ENCODE results near the gene RHBDD3.
"Not testable (repeated sequence)": the region's sequence is repeated elsewhere in the genome, so short reads cannot be mapped to it uniquely, and the experiment has no call there.

Gene RHBDD3

GRCh38 chr22:29219881-29220670, 47.7 kb downstream of the RHBDD3 start:
- H3K9me3 Mint-ChIP-seq, result no peaks in the 10 kb centered on the region
- ATAC-seq (replicated peaks; ENCODE audit: extremely low read depth, poor library complexity, severe bottlenecking) (no peak), DNase-seq (ENCODE audit: low spot score in 2 of 2) (no peak)
- no peaks in the 10 kb centered on the region for H3K27me3 Mint-ChIP-seq
- H3K27ac Mint-ChIP-seq (ENCODE audit: low read depth), result no peak overlapping the region
- H3K36me3 Mint-ChIP-seq (ENCODE audit: insufficient read depth), result no peaks in the 10 kb centered on the region
- no peaks in the 10 kb centered on the region for H3K4me1 Mint-ChIP-seq
- H3K4me3 Mint-ChIP-seq, result no peak overlapping the region

GRCh38 chr22:29219409-29219782, 48.4 kb downstream of the RHBDD3 start:
- not testable (repeated sequence) for DNase-seq (ENCODE audit: low spot score in 2 of 2); H3K4me1 Mint-ChIP-seq; ATAC-seq (replicated peaks; ENCODE audit: extremely low read depth, poor library complexity, severe bottlenecking); H3K27ac Mint-ChIP-seq (ENCODE audit: low read depth); H3K27me3 Mint-ChIP-seq; H3K9me3 Mint-ChIP-seq; H3K36me3 Mint-ChIP-seq (ENCODE audit: insufficient read depth); H3K4me3 Mint-ChIP-seq

DNA sequence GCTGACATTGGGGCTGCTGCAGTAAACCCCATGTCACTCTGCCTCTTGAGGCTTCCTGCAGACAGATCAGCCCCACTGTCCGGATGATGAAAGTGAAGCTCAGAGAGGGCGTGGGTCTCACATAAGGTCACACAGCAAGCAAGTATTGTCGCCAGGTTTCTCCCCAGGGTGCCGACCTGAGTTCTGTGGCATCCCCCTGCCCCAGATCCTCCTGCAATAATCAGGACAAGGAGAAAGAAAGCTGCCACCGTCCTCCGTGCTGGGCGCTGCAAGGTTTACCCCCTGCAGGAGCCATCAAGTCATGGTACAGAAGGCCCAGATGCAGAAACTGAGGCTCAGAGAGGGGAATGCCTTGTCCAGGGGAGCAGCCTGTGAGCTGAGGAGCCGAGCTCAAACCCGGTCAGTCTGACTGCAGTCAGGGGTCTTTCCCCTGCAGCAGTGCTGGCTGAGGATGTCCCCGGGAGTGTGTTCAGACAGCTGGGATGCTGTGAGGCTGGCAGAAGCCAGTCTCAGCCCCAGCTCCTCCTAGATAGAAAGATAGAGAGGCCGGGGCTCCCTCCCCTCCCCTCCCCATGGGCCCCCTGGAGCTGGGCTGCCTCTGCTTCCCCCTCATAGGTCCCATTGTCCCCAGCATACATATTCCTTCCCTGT, 48.9 kb downstream of the RHBDD3 start:
- H3K27ac Mint-ChIP-seq (ENCODE audit: low read depth), result no peak overlapping the region
- ATAC-seq (replicated peaks; ENCODE audit: extremely low read depth, poor library complexity, severe bottlenecking) (no peak), DNase-seq (ENCODE audit: low spot score in 2 of 2) (no peak)
- H3K36me3 Mint-ChIP-seq (ENCODE audit: insufficient read depth), result no peaks in the 10 kb centered on the region
- no peaks in the 10 kb centered on the region for H3K4me1 Mint-ChIP-seq
- H3K27me3 Mint-ChIP-seq, result no peaks in the 10 kb centered on the region
- H3K4me3 Mint-ChIP-seq, result no peak overlapping the region
- no peaks in the 10 kb centered on the region for H3K9me3 Mint-ChIP-seq

DNA sequence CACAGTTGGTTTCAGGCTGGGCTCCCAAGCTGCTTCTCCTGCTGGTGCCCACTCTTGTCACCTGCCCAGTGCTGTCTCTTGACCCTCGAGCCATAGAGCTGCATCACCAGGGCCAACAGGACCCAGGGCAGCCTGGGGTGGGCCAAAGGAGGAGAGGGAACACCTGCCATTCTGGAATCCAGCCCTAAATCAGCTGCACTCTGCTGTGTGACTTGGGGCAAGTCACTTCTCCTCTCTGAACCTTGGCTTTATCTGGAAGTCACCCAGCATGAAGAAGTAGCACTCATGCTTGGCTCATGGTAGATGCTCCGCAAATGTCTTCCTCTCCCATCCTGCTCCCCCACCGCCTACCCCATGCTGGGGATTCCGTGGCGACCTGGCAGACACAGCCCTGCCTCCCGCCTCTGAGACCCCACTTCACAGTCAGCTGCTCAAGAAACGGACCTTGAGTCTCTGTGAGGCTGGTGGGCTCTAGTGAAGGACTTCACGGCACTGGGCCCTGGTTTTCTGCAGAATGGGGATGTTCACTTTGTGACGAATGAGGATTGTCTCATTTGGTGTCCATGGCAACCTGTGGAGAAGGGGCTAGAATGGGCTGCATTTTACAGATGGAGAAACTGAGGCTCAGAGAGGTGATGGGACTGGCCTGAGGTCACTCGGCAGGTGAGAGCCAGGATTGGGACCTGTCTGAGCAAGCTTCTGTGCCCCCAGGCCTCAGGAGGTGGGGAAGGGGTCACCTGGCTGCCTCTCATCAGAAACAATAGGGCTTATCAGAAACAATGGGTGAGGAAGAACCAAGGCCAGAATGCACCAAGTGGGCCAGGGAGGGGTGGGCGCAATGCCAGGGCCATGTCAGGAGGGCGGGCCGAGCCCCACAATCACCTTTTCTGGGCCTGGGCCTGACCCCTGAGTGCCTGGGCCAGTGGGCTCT, 49.7 kb downstream of the RHBDD3 start:
- Mint-ChIP-seq H3K27ac (ENCODE audit: low read depth) (no peak overlapping the region), H3K9me3 (no peaks in the 10 kb centered on the region), H3K27me3 (no peaks in the 10 kb centered on the region), H3K4me3 (no peak overlapping the region), H3K4me1 (no peaks in the 10 kb centered on the region), H3K36me3 (ENCODE audit: insufficient read depth) (no peaks in the 10 kb centered on the region)
- no peak for ATAC-seq (replicated peaks; ENCODE audit: extremely low read depth, poor library complexity, severe bottlenecking)
- DNase-seq (ENCODE audit: low spot score in 2 of 2), result no peak

- no peak for ATAC-seq (replicated peaks; ENCODE audit: extremely low read depth, poor library complexity, severe bottlenecking)
- H3K27me3 Mint-ChIP-seq, result no peaks in the 10 kb centered on the region
- no peaks in the 10 kb centered on the region for H3K4me1 Mint-ChIP-seq
- H3K9me3 Mint-ChIP-seq, result no peaks in the 10 kb centered on the region
- DNase-seq (ENCODE audit: low spot score in 2 of 2), result no peak
- H3K27ac Mint-ChIP-seq (ENCODE audit: low read depth), result no peak overlapping the region
- H3K4me3 Mint-ChIP-seq, result no peak overlapping the region
- no peaks in the 10 kb centered on the region for H3K36me3 Mint-ChIP-seq (ENCODE audit: insufficient read depth)
These were observed 50.7 kb downstream of the RHBDD3 start for GRCh38 chr22:29216873-29217666.

- DNase-seq (ENCODE audit: low spot score in 2 of 2) (no peak), ATAC-seq (replicated peaks; ENCODE audit: extremely low read depth, poor library complexity, severe bottlenecking) (no peak)
- Mint-ChIP-seq H3K36me3 (ENCODE audit: insufficient read depth) (no peaks in the 10 kb centered on the region), H3K4me1 (no peaks in the 10 kb centered on the region), H3K4me3 (no peak overlapping the region), H3K27me3 (no peaks in the 10 kb centered on the region), H3K27ac (ENCODE audit: low read depth) (no peak overlapping the region), H3K9me3 (no peaks in the 10 kb centered on the region)
These were observed 51.5 kb downstream of the RHBDD3 start for GRCh38 chr22:29216011-29216872.

DNA sequence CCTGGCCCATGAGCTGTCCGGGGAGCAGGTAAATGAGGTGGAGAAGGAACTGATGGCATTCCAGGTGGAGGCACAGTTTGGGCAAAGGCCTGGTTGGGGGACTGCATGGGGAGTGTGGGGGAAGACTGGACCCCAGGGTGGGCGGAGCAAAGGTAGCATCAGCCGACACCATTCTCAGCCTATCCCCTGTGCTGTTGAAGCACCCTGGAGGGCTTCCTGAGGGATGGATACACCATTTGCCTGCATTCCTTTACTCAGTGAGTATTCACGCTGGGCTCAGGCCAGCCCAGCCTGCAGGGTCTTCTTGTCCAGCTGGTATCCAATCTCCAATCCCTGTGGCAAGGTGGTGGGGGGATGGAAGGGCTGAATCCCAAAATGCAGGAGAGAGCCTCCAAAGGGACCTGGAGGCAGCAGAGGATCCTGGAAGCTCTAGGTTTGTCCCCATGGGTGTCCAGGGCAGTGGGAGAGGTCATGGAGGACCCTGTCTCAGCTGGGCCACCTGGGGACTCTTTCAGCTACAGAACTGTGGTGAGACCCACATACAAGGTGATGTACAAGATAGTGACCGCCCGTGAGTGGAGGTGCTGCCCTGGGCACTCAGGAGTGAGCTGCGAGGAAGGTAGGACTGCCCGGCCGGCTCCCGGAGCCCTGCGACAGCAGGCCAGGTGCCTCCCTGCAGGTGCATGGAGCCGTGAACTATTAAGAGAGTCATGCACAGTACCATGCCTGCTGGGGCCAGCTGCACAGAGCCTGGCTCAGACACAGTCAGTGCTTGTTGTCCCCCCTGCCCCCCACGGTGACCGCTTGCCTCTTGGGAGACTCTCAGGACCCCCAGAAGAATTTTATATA, 52.5 kb downstream of the RHBDD3 start:
- Mint-ChIP-seq H3K4me1 (no peaks in the 10 kb centered on the region), H3K36me3 (ENCODE audit: insufficient read depth) (no peaks in the 10 kb centered on the region)

GRCh38 chr22:29214232-29214631, 53.5 kb downstream of the RHBDD3 start:
- no peak overlapping the region for H3K4me3 Mint-ChIP-seq
- no peaks in the 10 kb centered on the region for H3K36me3 Mint-ChIP-seq (ENCODE audit: insufficient read depth)
- H3K4me1 Mint-ChIP-seq, result no peaks in the 10 kb centered on the region
- H3K9me3 Mint-ChIP-seq, result no peaks in the 10 kb centered on the region
- DNase-seq (ENCODE audit: low spot score in 2 of 2) (no peak), ATAC-seq (replicated peaks; ENCODE audit: extremely low read depth, poor library complexity, severe bottlenecking) (no peak)
- no peak overlapping the region for H3K27ac Mint-ChIP-seq (ENCODE audit: low read depth)
- H3K27me3 Mint-ChIP-seq, result no peaks in the 10 kb centered on the region

More for the DNA sequence above, 52.5 kb downstream of the RHBDD3 start:
- Mint-ChIP-seq H3K27ac (ENCODE audit: low read depth) (no peak overlapping the region), H3K27me3 (no peaks in the 10 kb centered on the region), H3K4me3 (no peak overlapping the region), H3K9me3 (no peaks in the 10 kb centered on the region)
- ATAC-seq (replicated peaks; ENCODE audit: extremely low read depth, poor library complexity, severe bottlenecking) (no peak), DNase-seq (ENCODE audit: low spot score in 2 of 2) (no peak)

DNA sequence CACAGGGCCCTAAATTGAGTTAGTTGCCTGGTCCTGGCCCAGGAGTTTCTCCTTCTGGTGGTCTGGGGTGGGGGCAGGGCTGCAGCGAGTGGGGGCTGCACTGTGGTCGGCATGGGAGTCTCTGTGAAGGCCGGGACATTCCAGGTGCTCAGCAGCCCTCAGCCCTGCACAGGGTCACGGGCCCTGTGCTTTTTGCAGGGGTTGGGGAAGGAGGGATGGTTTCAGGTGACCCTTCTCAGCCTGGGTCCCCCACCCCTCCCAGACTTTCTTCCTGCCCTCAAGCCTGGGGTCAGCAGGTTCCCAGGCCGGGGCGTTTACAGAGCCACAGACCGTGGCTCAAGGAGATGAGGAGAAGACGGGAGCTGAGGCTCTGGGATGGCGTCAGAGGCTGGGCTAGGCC, 54.3 kb downstream of the RHBDD3 start:
- no peak overlapping the region for H3K4me3 Mint-ChIP-seq
- DNase-seq (ENCODE audit: low spot score in 2 of 2) (no peak), ATAC-seq (replicated peaks; ENCODE audit: extremely low read depth, poor library complexity, severe bottlenecking) (no peak)
- no peak overlapping the region for H3K27ac Mint-ChIP-seq (ENCODE audit: low read depth)
- no peaks in the 10 kb centered on the region for H3K9me3 Mint-ChIP-seq
- no peaks in the 10 kb centered on the region for H3K4me1 Mint-ChIP-seq
- no peaks in the 10 kb centered on the region for H3K27me3 Mint-ChIP-seq
- no peaks in the 10 kb centered on the region for H3K36me3 Mint-ChIP-seq (ENCODE audit: insufficient read depth)

DNA sequence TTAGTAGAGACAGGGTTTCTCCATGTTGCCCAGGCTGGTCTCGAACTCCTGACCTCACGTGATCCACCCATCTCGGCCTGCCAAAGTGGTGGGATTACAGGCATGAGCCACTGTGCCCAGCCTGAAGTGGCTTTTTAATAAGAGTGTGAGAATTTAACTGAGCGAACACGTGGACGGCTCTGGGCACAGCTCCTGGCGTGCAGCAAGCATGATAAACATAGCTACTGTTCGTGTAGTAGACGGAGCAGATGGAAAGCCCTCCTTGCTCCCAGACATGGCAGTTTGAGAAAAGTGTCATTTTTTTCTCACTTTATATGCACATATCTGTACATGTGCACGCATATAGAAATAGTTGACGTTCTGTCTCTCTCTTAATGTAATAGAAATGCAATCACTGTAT, 55.0 kb downstream of the RHBDD3 start:
- no peaks in the 10 kb centered on the region for H3K9me3 Mint-ChIP-seq
- no peak overlapping the region for H3K27ac Mint-ChIP-seq (ENCODE audit: low read depth)
- ATAC-seq (replicated peaks; ENCODE audit: extremely low read depth, poor library complexity, severe bottlenecking) (no peak), DNase-seq (ENCODE audit: low spot score in 2 of 2) (no peak)
- no peaks in the 10 kb centered on the region for H3K36me3 Mint-ChIP-seq (ENCODE audit: insufficient read depth)
- H3K4me1 Mint-ChIP-seq, result no peaks in the 10 kb centered on the region
- no peaks in the 10 kb centered on the region for H3K27me3 Mint-ChIP-seq
- H3K4me3 Mint-ChIP-seq, result no peak overlapping the region

GRCh38 chr22:29211466-29211865, 56.3 kb downstream of the RHBDD3 start:
- no peak for DNase-seq (ENCODE audit: low spot score in 2 of 2)
- H3K9me3 Mint-ChIP-seq, result no peaks in the 10 kb centered on the region
- H3K36me3 Mint-ChIP-seq (ENCODE audit: insufficient read depth), result no peaks in the 10 kb centered on the region
- H3K27me3 Mint-ChIP-seq, result peaks cover 4% of the 10 kb centered on the region
- H3K4me3 Mint-ChIP-seq, result no peak overlapping the region
- peaks cover 2% of the 10 kb centered on the region for H3K4me1 Mint-ChIP-seq
- no peak overlapping the region for H3K27ac Mint-ChIP-seq (ENCODE audit: low read depth)
- no peak for ATAC-seq (replicated peaks; ENCODE audit: extremely low read depth, poor library complexity, severe bottlenecking)
